Body of pancreas (tissue), 4 donors: ENCODE data around the gene ARF1.

Source experiments
- CTCF ChIP-seq, 7 experiments: fragments of 450-650 bp in 4 of 7; fragments of 200-600 bp in 3 of 7; sonication (generic) in 3 of 7; IDR thresholded peaks; one replicate each; pipeline ENCODE4 v1.5.1; 2016 to 2019; ENCODE audit warnings: antibody characterized with exemption in 7 of 7
- POLR2A ChIP-seq, 3 donors: fragments of 450-650 bp; IDR thresholded peaks; one replicate each; pipeline ENCODE4 v1.6.1; 2016; ENCODE audit warnings: antibody characterized with exemption in 3 of 3, mild to moderate bottlenecking in 2 of 3

- TF ChIP-seq CTCF (IDR thresholded peaks at IDR 0.05) (no peak), POLR2A (IDR thresholded peaks at IDR 0.05) (no peak)
These were observed 14.2 kb downstream of the ARF1 start for GRCh38 chr1:228096416-228097332.
